Adrenal gland (tissue), 5 donors: ENCODE results near the gene ENDOU.

Experiments used
- CTCF ChIP-seq, 6 experiments: fragments of 450-650 bp in 4 of 6; fragments of 200-600 bp in 2 of 6; sonication (generic) in 1 of 6; IDR thresholded peaks; 1 replicate in 5 of 6; 2 replicates in 1 of 6; pipeline versions ENCODE4 v1.5.1 to v1.8.0; 2016 to 2021; ENCODE audit warnings: antibody characterized with exemption in 6 of 6, mild to moderate bottlenecking in 2 of 6, moderate library complexity in 1 of 6
- POLR2A ChIP-seq, 2 donors: fragments of 450-650 bp; IDR thresholded peaks; one replicate each; pipeline ENCODE4 v1.6.1; 2017; ENCODE audit warnings: antibody characterized with exemption in 2 of 2, mild to moderate bottlenecking in 2 of 2, moderate library complexity in 1 of 2
- donor health status: DM: no; HTN: no; CAD: no.

DNA sequence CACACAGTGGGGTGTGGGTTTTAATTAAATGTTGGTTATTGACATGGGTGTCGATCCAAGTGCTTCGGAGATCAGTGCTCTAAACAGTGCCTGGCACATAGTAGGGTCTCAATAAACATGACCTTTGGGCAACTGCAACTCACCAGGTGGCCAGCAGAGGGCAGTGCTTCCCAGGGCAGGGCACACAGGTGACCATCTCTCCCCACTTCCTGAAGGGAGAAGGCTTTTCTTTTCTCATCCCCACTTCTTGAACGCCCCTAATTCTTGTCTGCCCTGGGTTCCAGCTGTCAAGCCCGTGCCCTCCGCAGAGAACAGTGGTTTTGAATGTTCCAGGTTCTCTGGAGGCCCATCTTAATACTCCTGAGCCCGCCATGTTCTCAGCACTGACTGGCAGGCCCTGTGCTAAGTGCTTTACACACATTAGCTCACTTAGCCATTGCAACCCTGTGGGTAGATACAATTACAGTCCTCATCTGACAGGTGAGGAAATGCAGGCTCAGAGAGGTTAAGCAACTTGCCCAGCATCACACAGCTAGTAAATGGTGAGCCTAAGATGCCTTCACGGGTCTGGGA lies 17.0 kb upstream of the ENDOU start:
- TF ChIP-seq CTCF (IDR thresholded peaks at IDR 0.05) (peak; percentile 91 to 98 (median 94)), POLR2A (IDR thresholded peaks at IDR 0.05) (no peak)
